ENCODE measurements around the gene NPHP4. TPM values are rescaled to one million over a fixed set of nuclear protein-coding genes. Genes with fewer than 3 reads are reported as not detected.

NPHP4 gene
- total and polyA plus RNA-seq, 9 of the 15 experiments (the other 6 are each of a cell fraction or from before 2014, with no cell fraction given), result 0.52 to 26.2 (median 6.7) TPM

GRCh38 chr1:5895446-5896406 is 96.5 kb downstream of the NPHP4 start:
- intact Hi-C loops (cut with micrococcal nuclease) (no loop called here), in situ Hi-C loops (cut with MboI) (no loop called here)
- H3K4me3 ChIP-seq, result no peak overlapping the region
- H3K27ac ChIP-seq (ENCODE audit: extremely low read depth, low read depth, low read length), result no peak overlapping the region
- H3K79me2 ChIP-seq (ENCODE audit: control insufficient read depth, insufficient read depth, low read length), result no peaks in the 10 kb centered on the region
- H2AFZ ChIP-seq (ENCODE audit: low read depth, low read length), result no peak overlapping the region
- ATAC-seq (no peak), FAIRE-seq (no peak), DNase-seq (ENCODE audit: extremely low read depth in 1 of 4, low spot score in 3 of 4) (no peak)
- H4K20me1 ChIP-seq (replicated peaks; ENCODE audit: control insufficient read depth, insufficient read depth, low read length), result no peaks in the 10 kb centered on the region
- ChIA-PET POLR2A (interaction anchor here (1.8 kb wide), 1 partner anchor 10 kb away, joined by 8 read pairs; no protein-coding TSS in a partner anchor), CTCF (ENCODE audit: low intra/inter-chr PET ratio) (no interaction called here)
- H3K9me3 ChIP-seq (replicated peaks; ENCODE audit: control insufficient read depth, insufficient read depth, low read depth, low read length), result no peaks in the 10 kb centered on the region
- peaks cover 9 to 19% of the 10 kb centered on the region in 2 experiments; a peak in 4 of 5 replicates for H3K4me1 ChIP-seq (replicated peaks in 1 of 2; ENCODE audit: control insufficient read depth in 2 of 2, insufficient read depth in 2 of 2, low read length in 2 of 2)
- peaks cover 3% of the 10 kb centered on the region; the same call in 1 of the 3 replicates for H3K36me3 ChIP-seq (ENCODE audit: control insufficient read depth, insufficient read depth, low read length)
- no peak overlapping the region for H3K4me2 ChIP-seq (ENCODE audit: insufficient read depth, low read length)
- no peak for TF ChIP-seq E2F8 (IDR thresholded peaks at IDR 0.05; ENCODE audit: low read depth, partially characterized antibody)
- TF ChIP-seq GTF2F1 (IDR thresholded peaks at IDR 0.05; ENCODE audit: low read depth, low read length), result no peak
- peak; percentile 42 for TF ChIP-seq MAFG (tag; conservative IDR thresholded peaks at IDR 0.05)
- peak; percentile 54; the same call in 1 of the 2 replicates for TF ChIP-seq C11orf30 (IDR thresholded peaks at IDR 0.05; ENCODE audit: low read depth)
- TF ChIP-seq ZNF316 (IDR thresholded peaks at IDR 0.05), result peak; percentile 68
- TF ChIP-seq MAFK (IDR thresholded peaks at IDR 0.05; ENCODE audit: low read length), result peak; percentile 29; the same call in 1 of the 2 replicates
- no peak for TF ChIP-seq REST (IDR thresholded peaks at IDR 0.05; ENCODE audit: borderline replicate concordance)
- no peak for TF ChIP-seq REST (CRISPR knock-in tag; IDR thresholded peaks at IDR 0.05; ENCODE audit: low read depth)
- WGBS (ENCODE audit: insufficient coverage, low coverage, missing lambda C conversion rate), result 88% methylated on average over 30 of the region's 30 CpGs
- H3K9me1 ChIP-seq (ENCODE audit: control insufficient read depth, insufficient read depth, low read length), result no peaks in the 10 kb centered on the region
- H3K27me3 ChIP-seq (ENCODE audit: control insufficient read depth in 2 of 2, insufficient read depth in 2 of 2, low read length in 2 of 2), result no peaks in the 10 kb centered on the region
- H3K9ac ChIP-seq (ENCODE audit: insufficient read depth in 1 of 2, low read depth in 2 of 2, low read length in 2 of 2), result no peak overlapping the region; a peak in 1 of 4 replicates
- BruUV-seq (replicated peaks), result no TSS peak
